ENCODE results near the gene TMPRSS4.

DNA sequence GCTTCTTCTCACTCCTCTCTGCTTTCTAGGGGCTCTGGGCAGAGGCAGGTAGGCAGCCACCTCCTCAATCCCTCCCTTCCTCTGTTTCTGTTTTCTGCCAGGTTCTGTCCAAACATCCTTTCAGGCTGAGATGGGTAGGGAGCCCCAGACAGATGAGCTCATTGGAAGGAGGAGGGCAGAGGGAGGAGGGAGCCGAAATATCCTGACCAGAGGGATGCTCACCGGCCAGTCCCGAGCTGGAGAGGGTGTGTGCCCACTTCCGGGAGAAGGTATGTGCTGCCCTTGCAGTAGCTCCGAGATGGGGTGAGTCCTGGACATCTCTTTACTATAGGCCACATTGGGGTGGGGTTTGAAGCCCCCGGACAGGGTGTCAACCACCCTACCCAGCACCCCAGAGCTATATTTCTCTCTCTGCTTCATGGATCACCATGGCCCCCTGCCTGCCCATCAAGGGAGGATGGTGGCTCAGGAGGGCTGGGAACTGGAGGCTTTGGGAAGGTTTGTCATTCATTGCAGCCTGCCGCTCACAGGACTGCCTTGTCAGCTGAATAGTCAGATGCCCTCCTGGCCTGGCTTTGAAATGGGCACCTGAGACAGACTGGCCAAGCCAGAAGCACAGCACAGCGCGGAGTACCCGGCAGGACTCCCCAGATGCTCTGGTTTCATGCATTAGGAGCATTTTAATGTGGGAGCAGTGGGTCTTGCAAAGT, 80.5 kb downstream of the TMPRSS4 start:
- TF ChIP-seq, protein P1, sequence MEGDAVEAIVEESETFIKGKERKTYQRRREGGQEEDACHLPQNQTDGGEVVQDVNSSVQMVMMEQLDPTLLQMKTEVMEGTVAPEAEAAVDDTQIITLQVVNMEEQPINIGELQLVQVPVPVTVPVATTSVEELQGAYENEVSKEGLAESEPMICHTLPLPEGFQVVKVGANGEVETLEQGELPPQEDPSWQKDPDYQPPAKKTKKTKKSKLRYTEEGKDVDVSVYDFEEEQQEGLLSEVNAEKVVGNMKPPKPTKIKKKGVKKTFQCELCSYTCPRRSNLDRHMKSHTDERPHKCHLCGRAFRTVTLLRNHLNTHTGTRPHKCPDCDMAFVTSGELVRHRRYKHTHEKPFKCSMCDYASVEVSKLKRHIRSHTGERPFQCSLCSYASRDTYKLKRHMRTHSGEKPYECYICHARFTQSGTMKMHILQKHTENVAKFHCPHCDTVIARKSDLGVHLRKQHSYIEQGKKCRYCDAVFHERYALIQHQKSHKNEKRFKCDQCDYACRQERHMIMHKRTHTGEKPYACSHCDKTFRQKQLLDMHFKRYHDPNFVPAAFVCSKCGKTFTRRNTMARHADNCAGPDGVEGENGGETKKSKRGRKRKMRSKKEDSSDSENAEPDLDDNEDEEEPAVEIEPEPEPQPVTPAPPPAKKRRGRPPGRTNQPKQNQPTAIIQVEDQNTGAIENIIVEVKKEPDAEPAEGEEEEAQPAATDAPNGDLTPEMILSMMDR (conservative IDR thresholded peaks at IDR 0.05), result no peak
- TF ChIP-seq ZFX (IDR thresholded peaks at IDR 0.05), result no peak

Measured in C4-2B (cell line).